ENCODE data around the gene SUN1. TPM values are rescaled to one million over a fixed set of nuclear protein-coding genes. Genes with fewer than 3 reads are reported as not detected.
A peak's percentile ranks its signal among the peaks of the same experiment; 100 is the strongest.

The SUN1 gene
- total and polyA plus RNA-seq, 7 donors, result 52.5 to 159 (median 132) TPM

GRCh38 chr7:885261-885892 lies 53.1 kb downstream of the SUN1 start:
- no peak for TF ChIP-seq CTCF (IDR thresholded peaks at IDR 0.05)
- 75 to 88% (median 82%) methylated on average over 24 to 25 of the region's 25 CpGs for WGBS, 3 donors
- ATAC-seq (no peak), DNase-seq (peak; percentile 19 to 57)
- no peaks in the 10 kb centered on the region for H3K9me3 ChIP-seq
- H3K27me3 ChIP-seq (ENCODE audit: insufficient read depth in 3 of 3, low read length in 2 of 3), result no peaks in the 10 kb centered on the region
- peaks cover 0 to 35% of the 10 kb centered on the region in 2 donors for H3K36me3 ChIP-seq (ENCODE audit: insufficient read depth in 1 of 2, low read depth in 1 of 2)
- no peak overlapping the region for H3K27ac ChIP-seq
- intact Hi-C loops (cut with DNase I), result no loop called here
- no peak overlapping the region for H3K4me3 ChIP-seq
- peaks cover 48% of the 10 kb centered on the region for H3K4me1 ChIP-seq

GRCh38 chr7:885893-886625 lies 53.8 kb downstream of the SUN1 start:
- Histone ChIP-seq H3K4me3 (no peak overlapping the region), H3K4me1 (peaks cover 44% of the 10 kb centered on the region), H3K27ac (peak overlapping the region; percentile 37), H3K9me3 (no peaks in the 10 kb centered on the region), H3K27me3 (ENCODE audit: insufficient read depth in 3 of 3, low read length in 2 of 3) (no peaks in the 10 kb centered on the region), H3K36me3 (ENCODE audit: insufficient read depth in 1 of 2, low read depth in 1 of 2) (peaks cover 0 to 42% of the 10 kb centered on the region in 2 donors)
- TF ChIP-seq CTCF (IDR thresholded peaks at IDR 0.05), result no peak
- ATAC-seq (no peak), DNase-seq (peak; percentile 9 to 45)
- 82 to 96% (median 89%) methylated on average over 30 of the region's 30 CpGs for WGBS, 3 donors
- intact Hi-C loops (cut with DNase I), result no loop called here

- intact Hi-C loops (cut with DNase I), result no loop called here
- Histone ChIP-seq H3K9me3 (no peaks in the 10 kb centered on the region), H3K4me1 (peaks cover 40% of the 10 kb centered on the region), H3K36me3 (ENCODE audit: insufficient read depth in 1 of 2, low read depth in 1 of 2) (peaks cover 0 to 50% of the 10 kb centered on the region in 2 donors), H3K27me3 (ENCODE audit: insufficient read depth in 3 of 3, low read length in 2 of 3) (no peaks in the 10 kb centered on the region), H3K4me3 (no peak overlapping the region), H3K27ac (peak overlapping the region; percentile 37)
- DNase-seq (peak; percentile 72 to 91), ATAC-seq (peak; percentile 78 to 85 (median 82))
- TF ChIP-seq CTCF (IDR thresholded peaks at IDR 0.05), result no peak
- WGBS, 3 donors, result 69 to 75% (median 70%) methylated on average over 37 to 40 of the region's 40 CpGs
Observed at GRCh38 chr7:886626-887487, 54.6 kb downstream of the SUN1 start.

- no peak for ATAC-seq
- WGBS, 3 donors, result 83 to 94% (median 92%) methylated on average over 18 of the region's 18 CpGs
- no peak overlapping the region for H3K27ac ChIP-seq
- peaks cover 40% of the 10 kb centered on the region for H3K4me1 ChIP-seq
- intact Hi-C loops (cut with DNase I), result no loop called here
- H3K4me3 ChIP-seq, result no peak overlapping the region
- TF ChIP-seq CTCF (IDR thresholded peaks at IDR 0.05), result no peak
- H3K27me3 ChIP-seq (ENCODE audit: insufficient read depth in 3 of 3, low read length in 2 of 3), result no peaks in the 10 kb centered on the region
- peaks cover 0 to 56% of the 10 kb centered on the region in 2 donors for H3K36me3 ChIP-seq (ENCODE audit: insufficient read depth in 1 of 2, low read depth in 1 of 2)
- H3K9me3 ChIP-seq, result no peaks in the 10 kb centered on the region
- DNase-seq, result peak; percentile 6 to 40
Observed at GRCh38 chr7:887488-887820, 55.2 kb downstream of the SUN1 start.

Data from psoas muscle (tissue), 8 donors.